Stimulated activated naive CD8-positive, alpha-beta T cell treated with anti-CD3 and anti-CD28 coated beads, Interleukin-15, Interleukin-2, amounts not matched to agents 100 U/mL and 50 U/mL, for 24 hours (primary cell): ENCODE results near the gene LAMA5.
A peak's percentile ranks its signal among the peaks of the same experiment; 100 is the strongest.

Experiments used
- ATAC-seq: fragments of 150-1000 bp; cut with Tn5 transposase; one replicate; pipeline ENCODE4 v1.10.0; 2021
- DNase-seq: peaks from one replicate; pipeline ENCODE4 v3.0.0; 2021

Gene LAMA5, protein sequence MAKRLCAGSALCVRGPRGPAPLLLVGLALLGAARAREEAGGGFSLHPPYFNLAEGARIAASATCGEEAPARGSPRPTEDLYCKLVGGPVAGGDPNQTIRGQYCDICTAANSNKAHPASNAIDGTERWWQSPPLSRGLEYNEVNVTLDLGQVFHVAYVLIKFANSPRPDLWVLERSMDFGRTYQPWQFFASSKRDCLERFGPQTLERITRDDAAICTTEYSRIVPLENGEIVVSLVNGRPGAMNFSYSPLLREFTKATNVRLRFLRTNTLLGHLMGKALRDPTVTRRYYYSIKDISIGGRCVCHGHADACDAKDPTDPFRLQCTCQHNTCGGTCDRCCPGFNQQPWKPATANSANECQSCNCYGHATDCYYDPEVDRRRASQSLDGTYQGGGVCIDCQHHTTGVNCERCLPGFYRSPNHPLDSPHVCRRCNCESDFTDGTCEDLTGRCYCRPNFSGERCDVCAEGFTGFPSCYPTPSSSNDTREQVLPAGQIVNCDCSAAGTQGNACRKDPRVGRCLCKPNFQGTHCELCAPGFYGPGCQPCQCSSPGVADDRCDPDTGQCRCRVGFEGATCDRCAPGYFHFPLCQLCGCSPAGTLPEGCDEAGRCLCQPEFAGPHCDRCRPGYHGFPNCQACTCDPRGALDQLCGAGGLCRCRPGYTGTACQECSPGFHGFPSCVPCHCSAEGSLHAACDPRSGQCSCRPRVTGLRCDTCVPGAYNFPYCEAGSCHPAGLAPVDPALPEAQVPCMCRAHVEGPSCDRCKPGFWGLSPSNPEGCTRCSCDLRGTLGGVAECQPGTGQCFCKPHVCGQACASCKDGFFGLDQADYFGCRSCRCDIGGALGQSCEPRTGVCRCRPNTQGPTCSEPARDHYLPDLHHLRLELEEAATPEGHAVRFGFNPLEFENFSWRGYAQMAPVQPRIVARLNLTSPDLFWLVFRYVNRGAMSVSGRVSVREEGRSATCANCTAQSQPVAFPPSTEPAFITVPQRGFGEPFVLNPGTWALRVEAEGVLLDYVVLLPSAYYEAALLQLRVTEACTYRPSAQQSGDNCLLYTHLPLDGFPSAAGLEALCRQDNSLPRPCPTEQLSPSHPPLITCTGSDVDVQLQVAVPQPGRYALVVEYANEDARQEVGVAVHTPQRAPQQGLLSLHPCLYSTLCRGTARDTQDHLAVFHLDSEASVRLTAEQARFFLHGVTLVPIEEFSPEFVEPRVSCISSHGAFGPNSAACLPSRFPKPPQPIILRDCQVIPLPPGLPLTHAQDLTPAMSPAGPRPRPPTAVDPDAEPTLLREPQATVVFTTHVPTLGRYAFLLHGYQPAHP (N-terminal part only)

DNA sequence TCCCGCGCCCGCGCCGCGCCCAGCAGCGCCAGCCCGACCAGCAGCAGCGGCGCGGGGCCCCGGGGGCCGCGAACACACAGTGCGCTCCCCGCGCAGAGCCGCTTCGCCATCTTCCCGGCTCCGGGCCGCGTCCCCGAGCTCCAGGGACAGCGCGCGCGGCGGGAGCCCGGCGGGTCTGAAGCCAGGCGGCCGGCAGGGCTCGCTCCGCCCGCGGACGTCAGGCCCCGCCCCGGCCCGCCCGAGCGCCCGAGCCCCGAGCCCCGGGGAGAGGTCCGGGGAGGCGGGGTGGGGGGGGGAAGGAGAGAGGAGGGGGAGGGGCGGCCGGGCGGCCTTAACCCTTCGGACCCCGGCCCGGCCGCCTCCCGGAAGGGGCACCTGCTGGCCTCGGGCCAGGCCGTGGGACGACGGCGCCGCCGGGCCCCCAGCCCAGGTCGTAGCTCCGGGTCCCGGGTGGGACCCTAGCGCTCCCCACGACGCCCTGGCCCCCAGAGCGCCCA is at the start of gene LAMA5:
Gene LAMA5 (minus strand): TSS at position 177 of the 497 bp plus-strand sequence. CDS start 67 bp downstream, at position 110.
- ATAC-seq, result no peak
- peak; percentile 31 for DNase-seq

DNA sequence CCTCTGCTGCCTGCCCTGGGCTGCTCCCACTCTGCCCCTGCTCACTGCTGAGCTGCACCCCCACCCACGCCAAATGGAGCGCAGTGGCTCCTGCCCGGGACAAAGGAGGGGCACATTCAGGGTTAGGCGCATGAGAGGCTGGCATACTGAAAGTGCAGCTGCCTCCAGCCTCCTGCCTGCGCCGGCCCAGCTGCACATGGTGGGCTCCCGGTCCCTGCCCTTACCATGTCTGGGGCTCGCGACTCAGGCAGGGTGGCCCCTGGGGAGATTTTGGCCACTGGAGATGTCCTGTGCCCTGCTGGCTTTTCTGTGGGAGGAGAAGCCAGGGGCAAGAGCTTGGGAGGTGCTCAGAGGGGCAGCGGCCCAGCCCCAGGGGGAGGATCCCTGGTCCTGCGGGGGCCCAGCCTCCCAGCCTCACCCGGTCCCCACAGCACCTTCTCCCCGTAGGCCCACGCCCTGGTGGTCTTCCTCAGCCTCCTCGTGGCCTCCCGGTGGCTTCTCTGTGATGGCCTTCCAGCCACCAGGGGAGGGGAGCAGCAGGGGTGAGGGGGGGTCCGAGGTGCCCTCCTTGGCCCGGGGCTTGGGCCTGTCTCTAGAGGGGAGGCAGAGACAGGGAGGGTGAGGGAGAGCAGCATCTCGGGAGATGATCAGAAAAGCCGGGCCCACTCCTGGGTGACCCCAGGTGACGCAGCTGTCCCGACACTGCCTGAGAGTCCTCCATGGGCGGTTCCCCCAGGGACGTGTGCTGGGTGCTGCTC is 48.4 kb upstream of the LAMA5 start:
- DNase-seq (no peak), ATAC-seq (no peak)

DNA sequence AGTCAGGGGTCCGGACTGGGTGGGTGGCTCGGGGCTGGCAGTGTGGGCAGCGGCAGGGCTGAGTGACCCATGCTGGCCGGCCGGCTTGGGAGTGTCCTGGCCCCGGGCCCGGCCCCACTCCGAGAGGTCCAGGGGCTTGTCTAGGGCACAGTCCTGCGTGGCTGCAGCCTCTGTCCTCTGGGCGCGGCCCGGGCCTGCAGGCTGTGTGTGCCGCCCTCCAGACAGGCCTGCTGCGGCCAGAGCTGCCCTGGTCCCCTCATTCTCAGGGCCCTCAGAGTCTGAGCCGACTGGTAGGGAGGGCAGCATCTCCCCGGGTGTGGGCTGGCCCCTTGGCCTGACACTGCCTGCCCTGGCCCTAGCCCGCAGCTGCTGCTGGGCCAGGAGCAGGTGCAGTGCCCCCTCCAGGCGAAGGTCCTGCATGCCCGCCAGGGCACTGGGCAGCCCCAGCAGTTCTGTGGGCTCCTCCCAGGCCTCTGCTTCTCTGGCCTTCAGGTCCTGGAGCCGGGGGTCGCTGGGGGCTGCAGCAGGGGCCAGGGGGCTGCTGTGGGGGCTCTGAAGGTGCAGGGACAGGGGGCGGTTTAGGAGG is 46.9 kb upstream of the LAMA5 start:
- no peak for ATAC-seq
- no peak for DNase-seq

DNA sequence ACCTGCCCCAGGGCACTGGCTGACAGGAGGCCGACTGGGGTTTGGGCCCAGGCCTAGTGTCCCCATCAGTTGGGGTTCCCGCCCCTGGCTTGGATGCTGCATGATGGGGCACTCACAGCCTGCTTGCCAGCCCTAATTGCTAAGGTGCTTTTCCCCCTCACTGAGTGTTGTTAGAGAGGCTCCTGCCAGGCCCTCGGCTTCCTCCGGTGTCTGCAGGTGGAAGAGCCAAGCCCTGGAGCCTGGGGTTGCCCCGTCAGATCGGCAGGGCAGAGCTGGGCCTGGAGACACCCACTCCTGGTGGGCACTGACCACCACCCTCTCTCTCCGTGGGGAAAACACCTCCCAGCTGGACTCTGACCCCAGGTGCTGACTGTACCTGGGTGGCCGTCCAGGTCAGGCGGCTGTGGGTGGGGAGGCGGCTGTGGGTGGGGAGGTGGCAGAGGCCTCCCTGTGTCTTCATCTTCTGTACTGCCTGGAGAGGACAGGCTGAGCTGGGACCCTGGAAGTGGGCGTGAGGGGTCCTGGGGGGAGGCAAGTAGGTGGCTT is 46.0 kb upstream of the LAMA5 start:
- ATAC-seq, result no peak
- DNase-seq, result no peak

DNA sequence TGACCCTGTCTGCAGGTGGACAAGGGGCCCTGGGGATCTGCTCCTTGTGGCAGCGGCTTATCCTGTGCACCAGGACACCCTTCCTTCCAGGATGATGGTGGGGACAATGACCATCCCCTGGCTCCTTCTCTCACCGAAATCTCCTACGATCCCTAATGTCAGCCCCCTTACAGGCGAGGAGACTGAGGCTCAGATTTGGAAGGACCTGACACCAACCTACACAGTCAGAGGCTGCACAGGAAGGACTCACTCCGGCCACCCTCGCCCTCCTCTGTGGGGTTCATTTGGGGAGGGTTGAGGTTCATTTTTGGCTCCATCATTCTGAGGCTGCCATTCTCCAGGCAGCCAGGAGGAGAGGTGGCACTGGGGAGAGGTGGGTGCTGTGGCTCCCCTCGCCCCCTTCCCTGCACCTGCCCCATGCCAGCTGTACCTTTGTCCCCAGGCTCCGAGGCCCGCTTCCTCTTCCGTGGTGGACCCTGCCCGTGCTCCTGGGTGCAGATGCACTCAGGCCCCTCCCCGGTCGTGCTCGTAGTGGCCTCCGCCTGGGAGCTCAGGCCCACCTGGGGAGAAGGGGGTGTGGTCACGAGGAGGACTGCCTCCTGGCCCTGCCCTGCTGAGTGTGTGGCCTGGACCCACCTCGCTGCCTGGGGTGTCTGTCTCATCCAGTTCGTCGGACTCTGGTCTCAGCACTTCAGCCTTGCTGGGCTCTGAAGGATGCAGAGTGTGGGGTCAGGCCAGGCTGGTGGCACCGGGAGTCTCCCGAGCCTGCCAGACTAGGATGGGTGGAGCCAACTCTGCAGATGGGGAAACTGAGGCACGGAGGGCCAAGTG is 45.3 kb upstream of the LAMA5 start:
- DNase-seq (no peak), ATAC-seq (no peak)

DNA sequence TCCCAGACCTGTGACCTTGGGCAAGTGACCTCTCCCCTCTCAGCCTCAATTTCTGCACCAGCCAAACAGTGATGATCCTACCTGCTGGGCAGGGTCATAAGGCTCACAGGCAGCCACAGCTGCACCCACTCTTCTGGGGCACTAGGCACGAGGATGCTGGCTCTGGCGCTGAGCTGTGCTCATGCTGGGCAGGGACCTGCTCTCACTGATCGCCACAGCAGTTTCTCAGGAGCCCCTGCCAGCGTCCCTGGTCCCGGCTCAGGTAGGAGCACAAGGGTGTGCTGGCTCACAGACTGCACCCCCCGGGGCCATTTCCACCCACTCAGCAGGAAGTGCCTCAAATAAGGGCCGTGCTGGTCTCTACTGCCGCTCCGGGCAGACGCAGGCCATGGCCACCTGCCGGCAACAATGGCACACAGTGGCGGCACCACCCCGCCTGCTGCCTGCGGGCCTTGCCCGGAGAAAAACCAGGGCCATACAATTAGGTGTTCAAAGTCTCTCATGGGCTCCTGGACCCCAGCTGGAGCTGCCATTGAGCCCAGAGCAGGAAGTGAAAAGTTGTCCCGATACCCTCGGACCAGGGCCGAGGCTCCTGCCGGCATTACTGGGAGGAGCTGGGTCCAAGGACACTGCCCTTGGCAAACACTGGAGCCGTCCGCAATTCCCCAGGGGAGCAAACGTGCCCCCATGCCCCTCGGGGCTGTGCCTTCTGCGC is 44.5 kb upstream of the LAMA5 start:
- ATAC-seq, result no peak
- no peak for DNase-seq

DNA sequence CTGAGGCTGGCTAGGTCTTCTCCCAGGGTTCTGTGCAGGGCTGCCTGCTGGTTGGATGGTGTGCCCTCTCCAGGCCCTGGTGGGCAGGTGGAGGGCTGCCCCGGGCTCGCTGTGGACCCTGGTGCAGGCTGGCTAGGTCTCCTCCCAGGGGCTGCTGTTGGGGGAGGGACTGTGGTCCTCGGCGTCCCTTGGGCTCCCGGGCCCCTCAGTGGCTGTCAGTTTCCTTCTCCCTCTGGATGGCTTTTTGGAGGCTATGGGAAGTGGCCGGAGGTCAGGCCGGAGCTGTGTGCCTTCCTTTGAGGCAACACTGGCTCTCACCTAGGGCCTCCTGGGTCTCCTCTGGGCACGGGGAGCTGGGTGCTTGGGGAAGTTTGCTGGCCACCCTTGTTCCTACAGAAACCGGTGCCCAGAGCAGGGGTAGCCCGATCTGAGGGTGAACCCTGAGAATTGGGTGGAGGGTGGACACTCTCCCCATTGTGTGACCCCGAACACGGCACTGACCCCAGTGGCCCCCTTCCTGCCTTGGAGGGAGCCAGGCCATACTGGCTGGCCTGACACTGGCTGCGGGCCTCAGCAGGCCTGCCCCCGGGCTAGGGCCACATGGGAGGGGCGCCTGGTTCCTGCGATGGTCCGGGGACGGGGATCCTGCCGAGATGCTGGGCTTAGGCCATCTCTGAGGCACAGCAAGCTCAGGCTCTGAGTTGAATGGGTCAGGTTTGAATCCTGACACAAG is 43.8 kb upstream of the LAMA5 start:
- DNase-seq (no peak), ATAC-seq (no peak)

DNA sequence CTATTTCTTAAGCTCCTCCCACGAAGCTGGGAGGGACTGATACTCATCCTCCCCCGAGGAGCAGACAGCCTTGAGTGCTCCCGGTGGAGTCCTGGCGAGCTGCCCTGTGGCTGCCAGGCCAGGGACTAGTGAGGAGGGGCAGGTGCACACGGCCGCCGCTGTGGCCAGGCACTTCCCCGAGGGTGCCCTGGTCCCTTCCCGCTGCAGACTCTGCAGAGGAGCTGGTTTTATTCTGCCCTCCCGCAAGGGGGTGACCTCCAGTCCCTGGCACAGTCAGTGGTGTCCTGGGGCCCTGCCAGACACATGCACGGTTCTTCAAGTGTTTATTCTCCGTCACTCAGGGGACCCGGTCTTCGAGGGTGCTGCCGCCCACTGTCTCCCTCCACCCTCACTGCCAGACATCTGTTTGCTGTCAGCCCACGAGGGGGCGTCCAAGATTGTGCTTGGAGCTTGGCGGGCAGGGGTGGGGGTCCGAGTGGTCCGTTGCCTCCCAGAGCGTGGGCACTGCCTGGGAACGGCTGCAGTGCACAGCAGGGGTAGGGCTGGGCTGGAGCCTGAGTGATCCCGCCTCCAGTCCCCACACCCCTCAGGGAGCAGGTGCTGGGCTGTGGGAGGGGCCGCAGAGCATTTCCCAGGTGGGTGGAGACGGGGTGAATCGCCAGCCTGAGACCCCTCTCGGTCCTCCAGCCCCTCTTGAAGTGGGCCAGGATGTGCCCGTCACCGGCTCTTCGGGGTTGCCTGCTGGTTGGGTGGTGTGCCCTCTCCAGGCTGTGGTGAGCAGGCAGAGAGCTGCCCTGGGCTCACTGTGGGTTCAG is 43.0 kb upstream of the LAMA5 start:
- DNase-seq (peak; percentile 54), ATAC-seq (no peak)

DNA sequence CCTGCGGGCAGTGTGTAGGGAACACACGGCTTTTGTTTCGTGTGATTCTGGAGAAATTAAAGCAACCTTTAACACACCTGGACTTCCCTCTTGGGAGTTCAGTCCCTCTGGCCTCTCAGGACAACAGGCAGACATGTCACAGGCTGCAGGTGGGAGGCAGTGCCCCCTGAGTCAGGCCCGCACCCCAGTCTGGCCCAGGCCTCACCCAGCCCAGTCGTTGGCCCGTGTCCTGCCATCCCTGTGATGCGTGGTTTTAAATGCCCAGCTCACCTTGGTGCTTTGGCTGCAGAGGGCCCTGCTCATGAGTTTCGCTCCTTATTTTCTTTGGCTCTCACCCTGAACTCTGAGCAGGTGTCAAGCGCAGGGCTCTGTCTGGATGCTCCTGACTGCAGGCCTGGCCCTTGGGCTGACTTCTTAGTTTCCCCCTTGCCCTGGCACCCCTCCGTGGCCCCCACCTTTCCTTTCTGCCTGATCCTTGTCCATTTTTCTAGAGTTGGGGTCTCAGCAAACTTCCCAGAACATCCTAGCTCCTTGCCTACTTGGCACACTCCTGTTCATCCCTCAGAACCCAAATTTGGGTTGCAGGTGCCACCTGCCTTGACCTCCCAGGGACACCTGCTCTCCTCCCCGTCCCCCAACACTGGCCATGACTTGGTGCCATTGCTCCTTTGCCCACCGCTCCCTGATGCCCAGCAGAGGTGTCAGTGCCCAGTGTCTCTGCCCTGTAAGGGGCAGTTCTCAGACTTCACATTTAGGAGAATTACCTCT is 42.2 kb upstream of the LAMA5 start:
- DNase-seq (no peak), ATAC-seq (no peak)

DNA sequence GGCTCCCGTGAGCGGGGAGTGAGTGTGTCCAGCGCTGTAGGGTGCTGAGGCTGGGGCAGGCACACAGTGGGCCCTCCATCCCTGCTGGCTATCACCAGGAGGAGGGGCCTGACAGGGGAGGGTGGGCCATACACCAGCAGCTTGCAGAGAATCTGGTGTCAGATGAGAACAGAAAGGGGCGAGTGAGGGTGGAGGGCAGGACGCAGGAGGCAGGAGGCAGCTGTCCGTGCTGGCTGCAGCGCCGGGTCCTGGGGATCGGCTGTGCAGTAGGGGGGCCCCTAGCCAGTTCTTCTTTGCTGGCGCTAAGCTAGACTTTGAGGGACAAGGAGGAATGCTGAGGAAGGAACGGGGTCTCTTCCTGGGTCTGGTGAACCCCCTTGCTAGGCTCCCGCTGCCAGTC is 41.5 kb upstream of the LAMA5 start:
- ATAC-seq, result no peak
- no peak for DNase-seq

DNA sequence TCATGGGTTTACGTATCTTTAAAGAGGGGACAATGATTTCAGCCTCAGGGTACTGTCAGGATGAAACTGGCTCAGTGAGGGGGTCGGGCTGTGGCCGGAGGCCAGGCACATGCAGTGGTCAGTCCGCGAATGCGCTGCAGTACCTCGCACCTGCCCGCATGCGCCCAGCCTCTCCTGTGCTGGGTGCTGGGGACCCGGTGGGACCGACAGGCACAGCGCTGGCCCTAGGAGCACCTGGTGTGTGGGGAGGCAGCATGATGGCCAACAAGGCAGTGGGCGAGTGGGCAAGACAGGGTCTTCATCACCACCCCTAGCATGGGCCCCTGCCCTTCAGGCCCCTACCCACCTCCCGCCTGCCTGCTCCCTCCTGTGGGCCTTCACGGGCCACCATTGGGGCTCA is 40.9 kb upstream of the LAMA5 start:
- DNase-seq (no peak), ATAC-seq (no peak)

DNA sequence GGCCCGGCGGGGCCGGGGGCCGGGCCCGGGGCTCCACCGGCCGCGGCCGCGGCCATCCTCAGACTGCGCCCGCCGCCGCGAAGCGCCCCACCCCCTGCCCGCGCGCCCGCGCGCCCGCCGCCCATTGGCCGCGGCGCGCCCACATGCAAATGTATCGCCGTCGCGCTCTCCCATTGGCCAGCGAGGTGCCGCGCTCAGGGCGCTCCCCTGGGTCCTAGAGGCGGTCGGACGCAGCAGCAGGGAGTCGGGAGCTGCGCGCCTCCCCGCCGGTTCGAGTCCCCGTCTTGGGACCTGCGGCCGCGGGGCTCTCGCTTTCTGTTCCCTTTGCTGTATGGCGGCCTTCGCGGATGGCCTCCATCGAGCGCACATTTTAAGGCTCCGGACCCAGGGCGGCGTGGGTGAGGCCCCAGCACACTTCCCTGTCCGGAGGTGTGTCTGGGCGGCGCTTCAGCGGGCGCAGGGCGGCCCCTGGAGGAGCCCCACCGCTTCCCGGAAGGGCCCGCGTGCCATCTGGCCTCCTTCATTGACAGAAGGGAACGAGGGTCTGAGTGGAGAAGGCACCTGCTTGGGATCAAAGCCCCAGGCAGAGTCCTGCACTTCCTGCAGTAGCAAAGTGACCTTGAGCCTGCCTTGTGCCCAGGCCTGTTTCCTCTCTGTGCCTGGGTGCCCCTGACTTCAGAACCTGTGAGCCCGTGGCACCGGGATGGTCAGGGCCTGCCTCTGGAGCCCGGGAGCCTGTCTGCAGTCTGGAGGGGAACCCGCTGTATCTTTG is 40.3 kb upstream of the LAMA5 start, which contains the start of gene CABLES2:
Gene CABLES2 (minus strand): TSS at position 65 of the 772 bp plus-strand sequence. CDS start 9 bp downstream, at position 56.
- peak; percentile 92 for ATAC-seq
- DNase-seq, result peak; percentile 92

DNA sequence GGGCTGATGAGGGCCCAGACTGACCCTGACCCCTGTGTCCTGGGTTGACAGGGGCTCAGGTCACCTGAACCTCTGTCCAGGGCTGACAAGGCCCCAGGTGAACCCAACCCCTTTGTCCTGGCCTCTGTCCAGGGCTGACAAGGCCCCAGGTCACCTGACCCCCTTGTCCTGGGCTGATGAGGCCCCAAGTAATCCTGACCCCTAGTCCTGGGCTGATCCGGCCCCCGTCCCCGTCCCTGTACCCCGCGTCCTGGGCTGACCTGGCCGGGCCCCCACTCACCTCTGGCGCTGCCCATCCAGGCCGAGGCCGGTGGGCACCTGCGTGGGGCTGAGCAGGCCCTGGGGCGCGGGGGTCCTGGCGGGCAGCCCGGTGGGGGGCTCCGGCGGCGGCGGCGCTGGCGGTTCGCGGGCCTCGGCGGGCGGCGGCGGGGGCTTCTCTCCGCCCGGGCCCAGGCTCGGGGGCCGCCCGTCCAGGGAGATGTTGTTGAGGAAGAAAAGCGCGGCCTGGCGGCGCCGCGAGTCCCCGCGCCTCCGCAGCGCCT is 39.6 kb upstream of the LAMA5 start:
- DNase-seq (no peak), ATAC-seq (peak; percentile 0)

DNA sequence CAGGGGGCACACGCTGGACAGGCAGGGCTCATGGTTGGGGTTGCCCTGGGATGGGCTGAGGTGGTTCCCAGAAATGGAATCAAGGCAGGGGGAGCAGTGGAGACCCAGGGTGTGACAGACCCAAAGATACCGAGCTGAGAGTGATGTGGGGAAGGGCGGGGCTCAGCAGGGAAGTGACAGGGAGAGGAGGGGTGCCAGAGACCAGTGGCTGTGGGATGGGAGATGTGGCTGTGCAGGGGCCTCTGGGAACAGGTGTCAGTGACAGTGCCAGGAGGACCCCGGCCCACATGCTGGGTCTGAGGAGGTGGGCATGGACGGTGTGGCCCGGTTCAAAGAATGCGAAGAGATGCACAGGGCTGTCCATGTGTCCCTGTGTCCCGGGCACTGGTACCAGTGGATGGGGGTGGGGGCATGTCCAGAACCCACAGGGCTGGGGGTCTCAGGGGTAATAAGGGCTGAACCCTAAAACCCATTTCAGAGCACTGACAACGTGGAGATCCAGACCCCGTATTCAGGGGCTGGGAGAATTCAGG is 38.9 kb upstream of the LAMA5 start:
- DNase-seq (no peak), ATAC-seq (no peak)
